SK-N-DZ (cell line): ENCODE results near the gene C17orf78.
"Not testable (repeated sequence)": the region's sequence is repeated elsewhere in the genome, so short reads cannot be mapped to it uniquely, and the experiment has no call there.

Experiments
- DNase-seq: peaks from one replicate; pipeline ENCODE4 v3.0.0-alpha.2; 2015; ENCODE audit warnings: low spot score

The C17orf78 gene

DNA sequence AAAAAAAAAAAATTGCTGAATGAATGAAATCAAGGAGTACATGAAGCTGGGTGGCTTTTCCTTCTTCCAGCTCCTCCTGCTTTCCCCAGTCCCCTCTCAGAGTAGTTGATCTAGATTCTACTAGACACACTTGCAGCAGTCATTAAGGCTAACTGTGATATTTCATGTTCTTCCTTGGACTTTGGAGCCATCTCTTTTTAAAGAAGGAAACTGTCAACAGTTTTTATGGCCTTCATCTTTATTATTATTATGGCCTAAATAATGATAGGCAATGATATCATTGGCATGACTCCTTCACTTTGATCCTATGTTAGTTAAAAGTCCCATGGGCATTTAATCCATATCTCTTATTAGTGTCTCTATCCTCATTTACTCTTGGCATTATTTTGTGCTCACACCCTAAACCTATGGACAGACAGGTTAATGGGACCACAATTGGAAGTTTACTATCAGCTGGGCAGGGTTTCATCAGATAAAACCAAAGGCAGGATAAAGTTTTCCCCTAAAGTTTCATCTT is 9.7 kb downstream of the C17orf78 start:
- DNase-seq: no peak

GRCh38 chr17:37386462-37386861 is 10.7 kb downstream of the C17orf78 start:
- DNase-seq: no peak

DNA sequence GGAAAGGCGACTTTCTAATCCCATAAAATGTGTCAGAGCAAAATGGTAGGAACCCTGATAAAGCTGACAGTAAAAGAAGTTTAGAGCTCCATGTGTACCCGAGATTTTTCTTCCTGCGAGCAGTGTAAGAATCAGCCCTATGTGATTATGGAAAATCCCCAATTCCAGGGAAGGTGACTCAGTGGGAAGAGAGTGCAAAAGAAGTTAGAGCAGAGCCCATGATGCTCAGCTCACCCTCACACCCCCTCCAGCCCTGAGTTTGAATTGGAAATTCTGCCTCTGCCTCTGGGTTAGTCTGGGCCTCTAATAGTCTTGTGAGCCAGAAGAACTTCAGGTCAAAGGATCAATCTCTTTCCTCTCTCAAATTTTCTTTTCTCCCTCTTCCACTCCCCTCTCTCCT is 12.5 kb downstream of the C17orf78 start:
- no peak for DNase-seq

- DNase-seq: no peak
Measured at GRCh38 chr17:37389160-37389559, 13.4 kb downstream of the C17orf78 start.

DNA sequence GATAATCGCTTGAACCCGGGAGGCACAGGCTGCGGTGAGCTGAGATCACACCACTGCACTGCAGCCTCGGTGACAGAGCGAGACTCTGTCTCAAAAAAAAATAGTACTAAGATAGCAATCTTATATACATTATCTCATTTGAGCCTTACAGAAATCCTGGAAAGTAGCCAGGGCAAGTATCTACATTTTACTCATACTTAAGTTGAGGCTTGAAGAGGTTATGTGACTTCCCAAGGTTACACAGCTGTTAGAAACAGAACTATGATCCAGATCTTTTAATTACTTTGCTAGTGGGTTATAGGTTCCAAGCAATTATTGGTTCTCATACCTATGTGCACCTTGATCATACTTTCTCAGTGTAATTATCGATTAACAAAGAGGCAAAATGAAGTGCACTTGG is 15.4 kb downstream of the C17orf78 start:
- no peak for DNase-seq

DNA sequence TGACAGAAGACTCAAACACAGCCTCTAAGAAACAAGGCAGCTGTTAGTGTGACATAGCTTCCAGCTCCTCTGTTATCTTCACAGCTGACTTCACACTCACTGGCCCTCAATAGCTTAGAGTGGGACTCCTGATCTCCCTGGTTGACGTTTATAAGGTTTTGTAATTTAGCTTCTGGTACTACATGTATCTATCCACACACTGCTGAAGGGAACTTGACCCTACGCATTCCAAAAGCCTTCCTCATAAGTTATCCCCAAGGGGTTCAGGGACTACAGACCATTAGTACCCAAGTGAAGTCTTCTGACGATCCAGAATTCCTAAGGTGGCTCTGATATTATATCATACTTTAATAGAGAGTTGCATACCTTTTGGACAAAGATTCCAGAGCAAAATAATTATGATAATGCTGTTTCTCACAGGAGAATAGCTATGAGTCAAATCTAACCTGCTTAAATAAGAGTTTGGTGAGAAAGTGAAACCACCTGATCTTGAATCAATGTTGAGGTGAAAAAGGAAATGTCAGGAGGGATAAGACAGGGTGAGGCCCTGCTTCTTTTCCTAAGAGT is 16.3 kb downstream of the C17orf78 start:
- DNase-seq: no peak

GRCh38 chr17:37393352-37393751 is 17.6 kb downstream of the C17orf78 start:
- no peak for DNase-seq

- no peak for DNase-seq
Measured at GRCh38 chr17:37399265-37399803, 23.5 kb downstream of the C17orf78 start.

DNA sequence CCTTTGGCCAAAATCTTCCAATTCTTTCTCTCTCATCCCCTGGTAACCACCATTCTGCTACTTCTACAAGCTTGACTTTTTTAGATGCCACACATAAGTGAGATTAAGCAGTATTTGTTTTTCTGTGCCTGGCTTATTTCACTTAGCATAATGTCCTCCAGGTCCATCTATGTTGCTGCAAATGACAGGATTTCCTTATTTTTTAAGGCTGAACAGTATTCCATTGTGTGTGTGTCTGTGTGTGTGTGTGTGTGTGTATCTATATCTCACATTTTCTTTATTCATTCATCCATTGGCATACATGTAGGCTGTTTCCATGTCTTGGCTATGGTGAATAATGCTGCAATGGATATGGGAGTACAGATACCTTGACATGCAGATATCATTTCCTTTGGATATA is 24.7 kb downstream of the C17orf78 start:
- no peak for DNase-seq

DNA sequence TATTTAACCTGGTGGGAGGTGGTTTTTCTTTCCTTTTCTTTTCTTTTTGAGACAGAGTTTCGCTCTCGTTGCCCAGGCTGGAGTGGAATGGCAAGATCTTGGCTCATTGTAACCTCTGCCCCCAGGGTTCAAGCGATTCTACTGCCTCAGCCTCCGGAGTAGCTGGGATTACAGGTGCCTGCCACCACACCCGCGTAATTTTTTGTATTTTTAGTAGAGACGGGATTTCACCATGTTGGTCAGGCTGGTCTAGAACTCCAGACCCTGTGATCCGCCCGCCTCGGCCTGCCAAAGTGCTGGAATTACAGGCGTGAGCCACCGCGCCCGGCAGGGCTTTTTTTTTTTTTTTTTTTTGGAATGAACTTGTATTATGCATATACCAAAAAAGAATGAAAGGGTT is 29.7 kb downstream of the C17orf78 start:
- DNase-seq: not testable (repeated sequence)

DNA sequence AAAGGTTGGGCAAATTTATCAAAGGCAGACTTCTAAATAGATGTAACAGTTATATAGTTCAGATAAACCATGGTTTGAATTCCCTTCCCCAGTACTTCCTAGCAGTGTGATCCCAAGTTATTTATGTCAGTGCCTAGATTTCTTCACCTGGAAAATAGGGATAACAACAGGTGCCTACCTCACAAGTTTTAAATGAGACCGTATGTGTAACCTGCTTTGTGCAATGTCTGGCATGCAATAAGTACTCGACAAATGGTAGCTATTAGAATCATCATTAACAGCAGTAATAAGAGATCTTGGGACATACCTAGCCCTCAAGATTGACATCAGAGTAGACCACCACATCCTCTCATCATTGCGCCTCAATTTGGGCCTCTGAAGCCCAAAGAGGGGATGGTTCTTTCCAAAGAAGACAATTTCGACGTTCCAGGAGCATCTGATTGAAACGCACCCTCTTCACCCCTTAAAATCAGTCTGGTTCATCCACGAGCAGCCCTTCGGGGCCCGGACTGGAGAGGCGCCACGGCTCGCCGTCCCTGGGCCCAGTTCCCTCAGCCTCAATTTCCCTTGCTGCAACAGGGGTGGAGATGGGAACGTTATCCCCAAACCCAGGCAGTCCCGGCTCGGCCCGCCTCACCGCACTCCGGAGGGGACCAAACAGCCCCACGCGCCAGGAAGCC is 30.3 kb downstream of the C17orf78 start:
- peak; percentile 27 for DNase-seq

- DNase-seq: peak; percentile 78
Measured at GRCh38 chr17:37406635-37407461, 31.1 kb downstream of the C17orf78 start, which contains the start of the genes ACACA and TADA2A. Gene ACACA (minus strand): TSS chr17:37406836. CDS start chr17:37406299, 537 bp downstream. Gene TADA2A (plus strand): TSS chr17:37406886. CDS start chr17:37411366, 4,480 bp downstream.

DNA sequence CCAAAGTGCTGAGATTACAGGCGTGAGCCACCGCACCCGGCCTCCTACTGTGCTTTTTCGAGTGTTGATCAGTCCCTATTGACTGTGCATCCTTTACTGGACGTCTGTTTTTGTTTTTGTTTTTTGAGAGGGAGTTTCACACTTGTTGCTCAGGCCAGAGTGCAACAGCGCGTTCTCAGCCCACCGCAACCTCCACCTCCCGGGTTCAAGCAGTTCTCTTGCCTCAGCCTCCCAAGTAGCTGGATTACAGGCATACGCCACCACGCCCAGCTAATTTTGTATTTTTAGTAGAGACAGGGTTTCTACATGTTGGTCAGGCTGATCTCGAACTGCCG is 32.3 kb downstream of the C17orf78 start:
- not testable (repeated sequence) for DNase-seq

DNA sequence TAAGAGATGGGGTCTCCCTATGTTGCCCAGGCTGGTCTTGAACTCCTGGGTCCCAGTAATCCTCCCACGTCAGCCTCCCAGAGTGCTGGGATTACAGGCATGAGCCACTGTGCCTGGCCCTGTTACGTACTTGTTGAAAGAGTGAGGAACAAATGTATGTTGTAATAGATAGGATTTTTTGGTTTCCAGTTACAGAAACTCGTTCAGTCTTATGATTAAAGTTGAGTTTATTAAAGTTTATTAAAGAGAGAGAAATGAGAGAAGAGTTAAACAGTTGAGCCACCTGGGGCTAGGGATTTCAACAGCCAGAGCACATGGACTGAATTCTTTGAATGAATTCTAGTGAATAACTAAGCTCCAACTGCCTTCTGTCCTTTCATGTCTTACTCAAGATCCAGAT is 34.6 kb downstream of the C17orf78 start:
- no peak for DNase-seq

DNA sequence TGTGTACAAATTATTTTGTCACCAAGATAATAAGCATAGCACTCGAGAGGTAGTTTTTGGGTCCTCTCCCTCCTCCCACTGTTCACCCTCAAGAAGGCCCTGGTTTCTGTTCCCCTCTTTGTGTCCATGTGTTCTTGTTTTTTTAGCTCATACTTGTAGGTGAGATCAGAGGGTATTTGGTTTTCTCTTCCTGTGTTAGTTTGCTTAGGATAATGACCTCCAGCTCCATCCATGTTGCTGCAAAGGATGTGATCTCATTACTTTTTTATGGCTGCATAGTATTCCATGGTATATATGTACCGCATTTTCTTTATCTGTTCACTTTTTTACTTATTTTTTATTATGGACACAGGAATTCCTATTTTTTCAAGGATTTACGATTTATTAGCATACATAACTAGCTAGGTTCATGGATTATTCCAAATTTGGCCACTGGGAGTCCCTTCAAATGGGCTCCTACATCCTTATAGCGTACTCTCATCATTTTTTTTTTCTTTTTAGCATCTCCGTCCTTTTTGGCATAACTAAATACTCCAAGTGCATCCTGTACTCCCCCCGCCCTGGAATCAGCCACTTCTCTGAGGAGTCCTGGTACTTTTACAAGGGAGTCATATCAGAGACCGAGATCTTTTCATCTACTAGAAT is 38.2 kb downstream of the C17orf78 start:
- no peak for DNase-seq

- DNase-seq: no peak
Measured at GRCh38 chr17:37417852-37418251, 42.1 kb downstream of the C17orf78 start.

GRCh38 chr17:37422971-37423625 is 47.3 kb downstream of the C17orf78 start:
- no peak for DNase-seq

DNA sequence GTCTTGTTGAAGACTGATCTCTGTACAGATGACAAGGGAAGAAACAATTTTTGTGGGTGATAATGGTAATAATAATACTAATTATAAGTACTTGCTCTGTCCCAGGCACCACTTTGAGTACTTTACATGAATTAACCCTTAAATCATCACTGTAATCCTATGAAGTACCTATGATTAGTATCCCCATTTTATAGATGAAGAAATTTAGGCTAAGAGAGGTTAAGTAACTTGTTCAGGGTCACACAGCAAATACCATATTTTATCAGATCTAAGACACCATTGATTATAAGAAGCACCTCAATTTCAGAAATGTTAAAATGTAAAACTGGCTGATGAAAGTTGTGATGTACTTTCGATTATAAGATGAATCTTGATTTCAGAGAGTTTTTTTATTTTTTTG is 49.5 kb downstream of the C17orf78 start:
- no peak for DNase-seq

GRCh38 chr17:37429039-37429438 is 53.3 kb downstream of the C17orf78 start:
- no peak for DNase-seq

GRCh38 chr17:37429453-37429852 is 53.7 kb downstream of the C17orf78 start:
- DNase-seq: no peak

GRCh38 chr17:37430051-37430627 is 54.4 kb downstream of the C17orf78 start:
- DNase-seq: no peak
